GM21717 (cell line): ENCODE data around the gene TFDP1.

Experiments used
- ATAC-seq: cut with Tn5 transposase; IDR thresholded peaks from one replicate; pipeline ENCODE4 v1.9.1; 2021; ENCODE audit warnings: mild to moderate bottlenecking, moderate library complexity; ENCODE audit not compliant: unreplicated experiment

Gene TFDP1

GRCh38 chr13:113628291-113629270 is 44.0 kb downstream of the TFDP1 start:
- ATAC-seq, result no peak

GRCh38 chr13:113629866-113630265 is 45.3 kb downstream of the TFDP1 start:
- no peak for ATAC-seq

GRCh38 chr13:113630296-113630695 is 45.7 kb downstream of the TFDP1 start:
- no peak for ATAC-seq

- no peak for ATAC-seq
These were observed 46.3 kb downstream of the TFDP1 start for GRCh38 chr13:113630804-113631203.

GRCh38 chr13:113631341-113632095 is 47.0 kb downstream of the TFDP1 start:
- ATAC-seq, result no peak

GRCh38 chr13:113632706-113633484 is 48.3 kb downstream of the TFDP1 start:
- ATAC-seq, result no peak

- ATAC-seq, result no peak
These were observed 48.9 kb downstream of the TFDP1 start for GRCh38 chr13:113633485-113633873.

GRCh38 chr13:113634279-113635047 is 49.9 kb downstream of the TFDP1 start:
- ATAC-seq, result no peak

GRCh38 chr13:113635048-113635420 is 50.5 kb downstream of the TFDP1 start:
- ATAC-seq, result no peak

- no peak for ATAC-seq
These were observed 51.2 kb downstream of the TFDP1 start for GRCh38 chr13:113635709-113636108.

- no peak for ATAC-seq
These were observed 51.9 kb downstream of the TFDP1 start for GRCh38 chr13:113636266-113636963.

- ATAC-seq, result no peak
These were observed 53.0 kb downstream of the TFDP1 start for GRCh38 chr13:113637262-113638160.

GRCh38 chr13:113638173-113638746 is 53.7 kb downstream of the TFDP1 start:
- ATAC-seq, result no peak

GRCh38 chr13:113638806-113639205 is 54.3 kb downstream of the TFDP1 start:
- no peak for ATAC-seq

- no peak for ATAC-seq
These were observed 55.2 kb downstream of the TFDP1 start for GRCh38 chr13:113639616-113640262.

- ATAC-seq, result no peak
These were observed 56.9 kb downstream of the TFDP1 start for GRCh38 chr13:113641426-113641825.

GRCh38 chr13:113642563-113642962 is 58.0 kb downstream of the TFDP1 start:
- no peak for ATAC-seq

GRCh38 chr13:113643593-113643992 is 59.0 kb downstream of the TFDP1 start:
- no peak for ATAC-seq
